Astrocyte (in vitro differentiated cells and primary cell): Measurements from ENCODE around the gene SEMA4G. TPM values are rescaled to one million over a fixed set of nuclear protein-coding genes. Genes with fewer than 3 reads are reported as not detected.

Experiments used
- DNase-seq: peaks from one replicate; pipeline ENCODE4 v3.0.0-alpha.2; 2010; ENCODE audit warnings: low read depth
- FAIRE-seq: peaks from 2 replicates; lab custom pipeline; 2011; peaks lifted over from hg19 to GRCh38; lab: Jason Lieb, UNC
- H2AFZ ChIP-seq: 2 replicates; pipeline ENCODE4 v1.6.0; 2012; ENCODE audit warnings: low read depth, low read length, inconsistent platforms
- H3K27ac ChIP-seq: 2 replicates; pipeline ENCODE4 v1.5.1; 2011; ENCODE audit warnings: low read depth, low read length, inconsistent platforms
- H3K27me3 ChIP-seq: 2 replicates; pipeline ENCODE4 v1.6.0; 2011; ENCODE audit warnings: low read length, inconsistent platforms; ENCODE audit not compliant: insufficient read depth
- H3K36me3 ChIP-seq: 2 replicates; pipeline ENCODE4 v1.5.1; 2011; ENCODE audit warnings: low read length, inconsistent platforms; ENCODE audit not compliant: insufficient read depth
- H3K4me1 ChIP-seq: 2 replicates; pipeline ENCODE4 v1.5.1; 2011; ENCODE audit warnings: low read length, inconsistent platforms; ENCODE audit not compliant: insufficient read depth
- H3K4me2 ChIP-seq: 2 replicates; pipeline ENCODE4 v1.6.0; 2012; ENCODE audit warnings: low read length, inconsistent platforms
- H3K4me3 ChIP-seq: 2 replicates; pipeline ENCODE4 v1.5.1; 2011; ENCODE audit warnings: low read depth, mild to moderate bottlenecking, low read length, inconsistent platforms; ENCODE audit not compliant: insufficient read depth
- H3K79me2 ChIP-seq: 2 replicates; pipeline ENCODE4 v1.6.0; 2012; ENCODE audit warnings: mild to moderate bottlenecking, low read length, inconsistent platforms; ENCODE audit not compliant: insufficient read depth
- H3K9ac ChIP-seq: 2 replicates; pipeline ENCODE4 v1.6.0; 2012; ENCODE audit warnings: mild to moderate bottlenecking, low read length, inconsistent platforms
- H3K9me3 ChIP-seq: 2 replicates; pipeline ENCODE4 v1.5.1; 2012; ENCODE audit warnings: low read depth, mild to moderate bottlenecking, low read length, inconsistent platforms; ENCODE audit not compliant: insufficient read depth
- H4K20me1 ChIP-seq: 2 replicates; pipeline ENCODE4 v1.6.0; 2012; ENCODE audit warnings: low read length, inconsistent platforms; ENCODE audit not compliant: insufficient read depth
- H3K27ac Mint-ChIP-seq: one replicate; pipeline ENCODE4 v1.8.0; 2021; ENCODE audit warnings: mild to moderate bottlenecking, mixed read lengths; ENCODE audit not compliant: unreplicated experiment
- H3K27me3 Mint-ChIP-seq: one replicate; pipeline ENCODE4 v1.8.0; 2021; ENCODE audit warnings: low read depth, mixed read lengths; ENCODE audit not compliant: unreplicated experiment
- H3K36me3 Mint-ChIP-seq: one replicate; pipeline ENCODE4 v1.8.0; 2021; ENCODE audit warnings: low read depth, mixed read lengths; ENCODE audit not compliant: unreplicated experiment
- H3K4me1 Mint-ChIP-seq: one replicate; pipeline ENCODE4 v1.8.0; 2021; ENCODE audit warnings: low read depth, mixed read lengths; ENCODE audit not compliant: unreplicated experiment
- H3K4me3 Mint-ChIP-seq: one replicate; pipeline ENCODE4 v1.8.0; 2021; ENCODE audit warnings: mild to moderate bottlenecking, moderate library complexity, mixed read lengths; ENCODE audit not compliant: unreplicated experiment
- H3K9me3 Mint-ChIP-seq: one replicate; pipeline ENCODE4 v1.8.0; 2021; ENCODE audit warnings: mild to moderate bottlenecking, mixed read lengths; ENCODE audit not compliant: unreplicated experiment
- EZH2 ChIP-seq: IDR thresholded peaks from 2 replicates; pipeline ENCODE4 v1.6.1; 2012; ENCODE audit warnings: mild to moderate bottlenecking, low read length, inconsistent platforms; ENCODE audit not compliant: insufficient read depth
- total RNA-seq: library from RNA; stranded (reverse); gene quantifications from 2 replicates; pipeline ENCODE4 v1.2.1, GENCODE V29; 2021
- TF ChIP-seq, protein P1 (sequence below): IDR thresholded peaks from 2 replicates; pipeline ENCODE4 v1.5.1; 2011; ENCODE audit warnings: low read depth, mild to moderate bottlenecking, inconsistent platforms, low read length, moderate library complexity; ENCODE audit not compliant: insufficient read depth

Gene SEMA4G
- total RNA-seq, 1 donor from 2014 or later, result 5.9 TPM

DNA sequence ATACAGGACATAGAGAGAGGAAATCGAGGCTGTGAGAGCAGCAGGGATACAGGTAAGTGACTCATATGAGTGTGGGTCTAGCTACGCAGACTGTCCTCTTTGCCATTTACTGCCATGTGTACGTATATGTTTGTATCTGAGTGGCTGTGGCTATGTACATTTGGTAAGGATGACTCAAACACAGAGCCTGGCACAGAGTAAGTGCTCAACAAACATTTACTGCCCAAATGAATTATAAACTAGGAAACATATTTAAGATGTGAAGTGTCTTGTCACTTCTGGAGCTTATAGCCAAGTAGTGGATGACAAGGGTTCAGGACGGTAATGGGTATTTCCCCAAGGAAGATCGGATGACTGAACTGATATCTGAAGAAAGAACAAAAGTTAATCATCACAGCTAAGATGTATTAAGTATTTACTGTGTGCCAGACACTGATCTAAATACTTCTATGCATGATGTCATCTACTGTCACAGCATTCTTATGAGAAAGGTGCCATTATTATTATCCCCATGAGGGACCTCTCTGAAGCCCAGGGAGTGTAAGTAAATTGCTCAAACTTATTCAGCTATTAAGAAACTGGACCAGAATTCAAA is 12.0 kb downstream of the SEMA4G start:
- DNase-seq (no peak), FAIRE-seq (no peak)
- Mint-ChIP-seq H3K27me3 (no peaks in the 10 kb centered on the region), H3K36me3 (peaks cover 20% of the 10 kb centered on the region), H3K4me1 (peaks cover 2% of the 10 kb centered on the region), H3K27ac (no peak overlapping the region), H3K9me3 (no peaks in the 10 kb centered on the region), H3K4me3 (no peak overlapping the region)
- H2AFZ ChIP-seq, result no peak overlapping the region
- H3K27ac ChIP-seq, result no peak overlapping the region
- H3K9me3 ChIP-seq, result no peaks in the 10 kb centered on the region
- no peak overlapping the region for H3K4me2 ChIP-seq
- H3K9ac ChIP-seq, result no peak overlapping the region
- H3K79me2 ChIP-seq, result peaks cover 5% of the 10 kb centered on the region
- H3K4me1 ChIP-seq, result peaks cover 4% of the 10 kb centered on the region
- peaks cover 13% of the 10 kb centered on the region for H4K20me1 ChIP-seq
- no peaks in the 10 kb centered on the region for H3K27me3 ChIP-seq
- peaks cover 4% of the 10 kb centered on the region for H3K36me3 ChIP-seq
- no peak overlapping the region for H3K4me3 ChIP-seq
- TF ChIP-seq, protein P1, sequence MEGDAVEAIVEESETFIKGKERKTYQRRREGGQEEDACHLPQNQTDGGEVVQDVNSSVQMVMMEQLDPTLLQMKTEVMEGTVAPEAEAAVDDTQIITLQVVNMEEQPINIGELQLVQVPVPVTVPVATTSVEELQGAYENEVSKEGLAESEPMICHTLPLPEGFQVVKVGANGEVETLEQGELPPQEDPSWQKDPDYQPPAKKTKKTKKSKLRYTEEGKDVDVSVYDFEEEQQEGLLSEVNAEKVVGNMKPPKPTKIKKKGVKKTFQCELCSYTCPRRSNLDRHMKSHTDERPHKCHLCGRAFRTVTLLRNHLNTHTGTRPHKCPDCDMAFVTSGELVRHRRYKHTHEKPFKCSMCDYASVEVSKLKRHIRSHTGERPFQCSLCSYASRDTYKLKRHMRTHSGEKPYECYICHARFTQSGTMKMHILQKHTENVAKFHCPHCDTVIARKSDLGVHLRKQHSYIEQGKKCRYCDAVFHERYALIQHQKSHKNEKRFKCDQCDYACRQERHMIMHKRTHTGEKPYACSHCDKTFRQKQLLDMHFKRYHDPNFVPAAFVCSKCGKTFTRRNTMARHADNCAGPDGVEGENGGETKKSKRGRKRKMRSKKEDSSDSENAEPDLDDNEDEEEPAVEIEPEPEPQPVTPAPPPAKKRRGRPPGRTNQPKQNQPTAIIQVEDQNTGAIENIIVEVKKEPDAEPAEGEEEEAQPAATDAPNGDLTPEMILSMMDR, result no peak
- TF ChIP-seq EZH2, result no peak

DNA sequence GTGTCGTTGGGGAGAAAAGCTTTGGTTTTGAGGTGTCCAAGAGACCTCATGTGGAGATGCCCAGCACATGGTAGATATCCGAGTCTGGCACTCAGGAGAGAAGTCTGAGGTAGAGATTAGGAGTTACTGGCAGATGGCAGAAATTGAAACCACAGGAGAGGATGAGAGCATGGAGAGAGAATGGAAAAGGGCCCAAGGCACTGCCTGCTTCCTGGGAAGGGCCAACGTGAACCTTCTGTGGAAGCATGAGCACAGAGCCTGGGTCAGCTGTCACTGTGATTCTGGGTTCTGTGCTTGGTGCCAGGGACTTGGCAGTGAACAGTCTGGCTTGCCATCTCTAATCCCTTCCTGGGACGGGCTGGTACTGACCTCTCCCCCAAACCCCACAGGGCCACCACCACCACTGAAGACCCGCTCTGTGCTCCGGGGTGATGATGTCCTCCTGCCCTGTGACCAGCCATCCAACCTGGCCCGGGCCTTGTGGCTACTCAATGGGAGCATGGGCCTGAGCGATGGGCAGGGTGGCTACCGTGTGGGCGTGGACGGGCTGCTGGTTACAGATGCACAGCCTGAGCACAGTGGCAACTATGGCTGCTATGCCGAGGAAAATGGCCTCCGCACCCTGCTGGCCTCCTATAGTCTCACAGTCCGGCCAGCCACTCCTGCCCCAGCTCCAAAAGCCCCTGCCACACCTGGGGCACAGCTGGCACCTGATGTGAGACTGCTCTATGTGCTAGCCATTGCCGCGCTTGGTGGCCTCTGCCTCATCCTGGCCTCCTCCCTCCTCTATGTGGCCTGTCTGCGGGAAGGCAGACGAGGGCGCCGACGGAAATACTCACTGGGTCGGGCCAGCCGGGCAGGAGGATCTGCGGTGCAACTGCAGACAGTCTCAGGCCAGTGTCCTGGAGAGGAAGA is 13.9 kb downstream of the SEMA4G start:
- Mint-ChIP-seq H3K4me1 (peaks cover 10% of the 10 kb centered on the region), H3K36me3 (peaks cover 21% of the 10 kb centered on the region), H3K9me3 (peaks cover 3% of the 10 kb centered on the region), H3K27ac (no peak overlapping the region), H3K27me3 (no peaks in the 10 kb centered on the region), H3K4me3 (no peak overlapping the region)
- Histone ChIP-seq H3K36me3 (peaks cover 4% of the 10 kb centered on the region), H4K20me1 (peaks cover 24% of the 10 kb centered on the region), H2AFZ (no peak overlapping the region), H3K79me2 (peaks cover 24% of the 10 kb centered on the region), H3K9ac (no peak overlapping the region), H3K4me2 (no peak overlapping the region), H3K4me1 (peaks cover 17% of the 10 kb centered on the region), H3K27me3 (no peaks in the 10 kb centered on the region), H3K9me3 (no peaks in the 10 kb centered on the region), H3K4me3 (no peak overlapping the region), H3K27ac (no peak overlapping the region)
- DNase-seq, result no peak
- FAIRE-seq, result no peak
- TF ChIP-seq, protein P1, result no peak
- TF ChIP-seq EZH2, result no peak
